Ishikawa (cell line): ENCODE measurements around the gene TAF4.

Experiments used
- CEBPB ChIP-seq: IDR thresholded peaks from 2 replicates; pipeline ENCODE4 v1.6.1; 2012
- CREB1 ChIP-seq: IDR thresholded peaks from 2 replicates; pipeline ENCODE4 v1.6.1; 2012; ENCODE audit warnings: low read depth
- EGR1 ChIP-seq: IDR thresholded peaks from 2 replicates; pipeline ENCODE4 v1.6.1; 2012
- EP300 ChIP-seq: IDR thresholded peaks from 2 replicates; pipeline ENCODE4 v1.6.1; 2012; ENCODE audit warnings: borderline replicate concordance
- NFIC ChIP-seq: IDR thresholded peaks from 2 replicates; pipeline ENCODE4 v1.6.1; 2012
- RAD21 ChIP-seq: IDR thresholded peaks from 2 replicates; pipeline ENCODE4 v1.6.1; 2012; ENCODE audit warnings: low read depth
- TAF1 ChIP-seq: IDR thresholded peaks from 2 replicates; pipeline ENCODE4 v1.6.1; 2012; ENCODE audit warnings: low read depth, mild to moderate bottlenecking
- TCF12 ChIP-seq: IDR thresholded peaks from 2 replicates; pipeline ENCODE4 v1.6.1; 2012; ENCODE audit warnings: low read depth
- TEAD4 ChIP-seq: IDR thresholded peaks from 2 replicates; pipeline ENCODE4 v1.6.1; 2012
- YY1 ChIP-seq: IDR thresholded peaks from 2 replicates; pipeline ENCODE4 v1.6.1; 2012; ENCODE audit warnings: low read depth
- ZBTB7A ChIP-seq: IDR thresholded peaks from 2 replicates; pipeline ENCODE4 v1.6.1; 2012; ENCODE audit warnings: low read depth
- TF ChIP-seq, protein P1 (sequence below): IDR thresholded peaks from 2 replicates; pipeline ENCODE4 v1.6.1; 2012
- TF ChIP-seq, protein P2 (sequence below): IDR thresholded peaks from 2 replicates; pipeline ENCODE4 v1.6.1; 2012; ENCODE audit warnings: low read depth, mild to moderate bottlenecking
- TF ChIP-seq, protein P3 (sequence below): IDR thresholded peaks from 2 replicates; pipeline ENCODE4 v1.6.1; 2012

Gene TAF4

DNA sequence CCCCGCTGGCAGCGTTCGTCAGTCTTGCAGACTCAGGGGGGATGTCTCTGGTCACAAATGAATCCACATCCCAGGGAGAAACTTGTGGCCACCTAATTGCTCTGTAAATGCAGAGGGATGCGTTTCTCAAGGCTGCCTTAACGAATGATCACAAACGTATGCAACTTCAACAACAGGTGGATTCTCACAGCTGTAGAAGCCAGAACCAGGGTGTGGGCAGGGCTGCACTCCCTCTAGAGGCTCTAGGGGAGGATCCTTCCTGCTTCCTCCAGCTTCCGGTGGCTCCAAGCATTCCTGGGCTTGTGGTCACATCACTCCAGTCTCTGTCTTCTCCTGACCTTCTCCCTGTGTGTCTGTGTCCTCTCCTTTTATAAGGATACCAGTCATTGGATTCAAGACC is 3.3 kb upstream of the TAF4 start:
- TF ChIP-seq EP300 (no peak), TCF12 (no peak), CREB1 (no peak), EGR1 (no peak), TEAD4 (no peak), CEBPB (no peak)
- TF ChIP-seq, protein P1, sequence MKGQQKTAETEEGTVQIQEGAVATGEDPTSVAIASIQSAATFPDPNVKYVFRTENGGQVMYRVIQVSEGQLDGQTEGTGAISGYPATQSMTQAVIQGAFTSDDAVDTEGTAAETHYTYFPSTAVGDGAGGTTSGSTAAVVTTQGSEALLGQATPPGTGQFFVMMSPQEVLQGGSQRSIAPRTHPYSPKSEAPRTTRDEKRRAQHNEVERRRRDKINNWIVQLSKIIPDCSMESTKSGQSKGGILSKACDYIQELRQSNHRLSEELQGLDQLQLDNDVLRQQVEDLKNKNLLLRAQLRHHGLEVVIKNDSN = no peak
- TF ChIP-seq, protein P2, sequence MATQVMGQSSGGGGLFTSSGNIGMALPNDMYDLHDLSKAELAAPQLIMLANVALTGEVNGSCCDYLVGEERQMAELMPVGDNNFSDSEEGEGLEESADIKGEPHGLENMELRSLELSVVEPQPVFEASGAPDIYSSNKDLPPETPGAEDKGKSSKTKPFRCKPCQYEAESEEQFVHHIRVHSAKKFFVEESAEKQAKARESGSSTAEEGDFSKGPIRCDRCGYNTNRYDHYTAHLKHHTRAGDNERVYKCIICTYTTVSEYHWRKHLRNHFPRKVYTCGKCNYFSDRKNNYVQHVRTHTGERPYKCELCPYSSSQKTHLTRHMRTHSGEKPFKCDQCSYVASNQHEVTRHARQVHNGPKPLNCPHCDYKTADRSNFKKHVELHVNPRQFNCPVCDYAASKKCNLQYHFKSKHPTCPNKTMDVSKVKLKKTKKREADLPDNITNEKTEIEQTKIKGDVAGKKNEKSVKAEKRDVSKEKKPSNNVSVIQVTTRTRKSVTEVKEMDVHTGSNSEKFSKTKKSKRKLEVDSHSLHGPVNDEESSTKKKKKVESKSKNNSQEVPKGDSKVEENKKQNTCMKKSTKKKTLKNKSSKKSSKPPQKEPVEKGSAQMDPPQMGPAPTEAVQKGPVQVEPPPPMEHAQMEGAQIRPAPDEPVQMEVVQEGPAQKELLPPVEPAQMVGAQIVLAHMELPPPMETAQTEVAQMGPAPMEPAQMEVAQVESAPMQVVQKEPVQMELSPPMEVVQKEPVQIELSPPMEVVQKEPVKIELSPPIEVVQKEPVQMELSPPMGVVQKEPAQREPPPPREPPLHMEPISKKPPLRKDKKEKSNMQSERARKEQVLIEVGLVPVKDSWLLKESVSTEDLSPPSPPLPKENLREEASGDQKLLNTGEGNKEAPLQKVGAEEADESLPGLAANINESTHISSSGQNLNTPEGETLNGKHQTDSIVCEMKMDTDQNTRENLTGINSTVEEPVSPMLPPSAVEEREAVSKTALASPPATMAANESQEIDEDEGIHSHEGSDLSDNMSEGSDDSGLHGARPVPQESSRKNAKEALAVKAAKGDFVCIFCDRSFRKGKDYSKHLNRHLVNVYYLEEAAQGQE = no peak
- TF ChIP-seq, protein P3, sequence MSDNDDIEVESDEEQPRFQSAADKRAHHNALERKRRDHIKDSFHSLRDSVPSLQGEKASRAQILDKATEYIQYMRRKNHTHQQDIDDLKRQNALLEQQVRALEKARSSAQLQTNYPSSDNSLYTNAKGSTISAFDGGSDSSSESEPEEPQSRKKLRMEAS = no peak

DNA sequence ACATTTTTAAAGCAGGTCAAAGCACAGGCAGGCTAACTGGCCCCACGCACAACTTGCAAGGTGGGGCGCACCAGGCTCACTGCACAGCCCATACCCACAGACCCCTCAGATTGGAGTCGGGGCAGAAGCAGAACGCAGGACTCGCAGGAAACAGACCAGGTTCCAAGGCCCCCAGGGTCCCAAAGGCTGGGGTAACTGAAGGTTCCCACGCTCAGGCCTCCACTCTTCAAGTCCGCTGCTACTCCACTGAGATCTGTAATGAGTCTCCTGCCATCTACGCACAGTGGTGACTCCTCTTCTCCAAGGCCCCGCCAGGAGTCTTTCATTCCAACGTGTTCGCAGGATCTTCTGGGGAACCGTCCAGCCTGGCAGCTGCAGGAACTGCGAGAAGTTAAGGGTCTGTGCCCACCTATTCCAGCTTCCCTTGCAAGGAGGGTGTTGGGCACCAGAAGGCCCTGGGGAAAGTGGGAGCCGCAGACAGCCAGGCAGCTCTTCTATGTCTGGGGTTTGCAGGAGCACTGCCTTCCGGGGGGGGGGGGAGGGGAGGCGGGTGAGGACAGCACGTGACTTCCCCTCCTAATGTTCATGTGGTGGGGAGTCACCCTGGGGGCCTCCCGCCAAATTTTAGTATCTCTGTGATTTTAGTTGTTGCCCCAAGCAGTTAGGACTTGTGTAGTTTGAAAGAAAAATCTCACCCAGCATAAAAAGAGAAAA is 2.0 kb upstream of the TAF4 start:
- TF ChIP-seq, protein P3 = no peak
- TF ChIP-seq, protein P2 = no peak
- TF ChIP-seq, protein P1 = no peak

DNA sequence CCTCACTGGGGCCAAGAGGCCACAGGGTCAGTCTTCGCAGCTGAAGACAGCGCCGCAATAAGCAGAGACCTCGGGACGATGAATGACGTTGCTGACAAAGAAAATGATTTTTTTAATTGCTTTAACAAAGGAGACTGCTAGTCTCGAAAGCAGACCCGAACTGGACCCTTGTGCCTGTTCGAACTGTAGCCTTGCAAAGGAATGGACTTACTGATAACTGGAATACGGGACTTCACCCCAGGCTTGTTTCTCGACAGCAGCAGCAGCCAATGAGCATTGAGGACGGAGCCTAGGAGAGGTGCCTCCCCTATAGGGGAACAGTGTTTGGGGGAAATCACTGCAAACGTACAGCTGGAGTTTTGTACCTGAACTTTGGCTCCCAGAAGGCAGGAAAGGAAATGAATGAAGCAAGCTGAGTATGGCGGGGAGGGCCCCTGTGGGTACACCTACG is 1.3 kb upstream of the TAF4 start:
- TF ChIP-seq EP300 (no peak), EGR1 (no peak), RAD21 (no peak), TEAD4 (no peak), NFIC (no peak), TCF12 (no peak), YY1 (no peak), CEBPB (no peak), CREB1 (no peak), ZBTB7A (no peak)
- TF ChIP-seq, protein P1 = no peak
- TF ChIP-seq, protein P3 = no peak

DNA sequence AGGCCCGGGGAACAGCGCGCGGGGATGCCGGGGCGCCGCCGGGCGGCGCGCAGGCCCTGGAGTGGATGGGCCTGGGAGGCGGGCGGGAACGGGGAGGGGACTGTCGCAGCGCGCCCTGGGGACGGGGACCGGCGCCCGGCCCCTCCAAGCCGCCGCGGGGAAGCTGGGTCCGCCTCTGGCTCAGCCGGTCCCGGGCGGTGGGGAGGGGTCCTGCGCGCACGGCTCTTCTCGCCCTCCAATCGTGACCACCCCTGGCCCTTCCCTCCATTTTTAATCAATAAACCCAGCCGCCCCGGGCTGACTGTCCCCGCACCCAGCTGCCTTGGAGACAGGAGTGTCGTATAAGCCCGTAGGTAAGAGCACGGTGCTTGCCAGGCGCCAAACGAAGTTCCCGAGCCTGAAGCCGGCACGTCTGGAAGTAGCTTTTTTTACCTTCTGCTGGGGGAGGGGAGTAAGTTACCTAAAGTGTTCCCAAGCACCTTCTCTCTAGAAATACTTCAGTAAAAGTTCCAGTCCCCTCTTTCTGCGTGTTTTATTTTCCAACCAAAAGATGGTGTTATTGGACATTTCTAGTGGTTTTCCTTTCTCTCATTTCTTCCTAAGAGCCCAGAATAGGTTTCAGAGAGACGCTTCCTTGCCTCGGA is 780 bp upstream of the TAF4 start:
- TF ChIP-seq TAF1 (peak; percentile 16; the same call in 1 of the 2 replicates), EGR1 (no peak), EP300 (no peak), TEAD4 (no peak), NFIC (no peak), CREB1 (no peak), TCF12 (no peak), ZBTB7A (peak; percentile 54; the same call in 1 of the 2 replicates), CEBPB (no peak), RAD21 (no peak), YY1 (no peak)
- TF ChIP-seq, protein P2 = no peak
- TF ChIP-seq, protein P1 = no peak
- TF ChIP-seq, protein P3 = peak; percentile 53
